Endothelial cell of umbilical vein (primary cell): Measurements from ENCODE around the gene PHLDB2. TPM values are rescaled to one million over a fixed set of nuclear protein-coding genes. Genes with fewer than 3 reads are reported as not detected.

ENCODE experiments used
- BruUV-seq: library from RNA; stranded (reverse); fragments of 400-500 nt; replicated peaks from 2 replicates; lab custom pipeline; 2021; lab: Mats Ljungman, UMichigan
- CTCF ChIA-PET: fragments of 300-600, 350-600 bp; sonication (Branson Sonifier 250); formaldehyde crosslinking; loops from one replicate; lab custom pipeline; 2021; ENCODE audit warnings: antibody characterized with exemption, inconsistent platforms; lab: Charles Lee
- POLR2A ChIA-PET: fragments of 300-600, 350-600 bp; sonication (Branson Sonifier 250); formaldehyde crosslinking; loops from one replicate; lab custom pipeline; 2021; ENCODE audit warnings: antibody characterized with exemption, inconsistent platforms; lab: Charles Lee
- DNase-seq: peaks from one replicate; pipeline ENCODE4 v3.0.0-alpha.2; 2011; ENCODE audit warnings: low read depth, low spot score
- FAIRE-seq: peaks from 2 replicates; lab custom pipeline; 2011; peaks lifted over from hg19 to GRCh38; lab: Jason Lieb, UNC
- H2AFZ ChIP-seq: 2 replicates; pipeline ENCODE4 v1.6.0; 2012; ENCODE audit warnings: low read depth, low read length, control low read depth, inconsistent platforms
- H3K27ac ChIP-seq: 2 replicates; pipeline ENCODE4 v1.5.1; 2011; ENCODE audit warnings: low read depth, mild to moderate bottlenecking, control low read depth, low read length, moderate library complexity; ENCODE audit not compliant: insufficient read depth
- H3K27me3 ChIP-seq, 2 experiments: 2 replicates each; pipeline versions ENCODE4 v1.6.0 to v1.6.1; 2011; ENCODE audit warnings: low read length in 2 of 2, mixed read lengths in 1 of 2; ENCODE audit not compliant: control insufficient read depth in 2 of 2, insufficient read depth in 2 of 2
- H3K36me3 ChIP-seq, 2 experiments: 2 replicates in 1 of 2; 3 replicates in 1 of 2; pipeline ENCODE4 v1.5.1; 2011; ENCODE audit warnings: low read length in 2 of 2, mild to moderate bottlenecking in 1 of 2, moderate library complexity in 1 of 2; ENCODE audit not compliant: control insufficient read depth in 2 of 2, insufficient read depth in 2 of 2; ENCODE audit errors: extremely low read depth in 1 of 2
- H3K4me1 ChIP-seq: 3 replicates; pipeline ENCODE4 v1.5.1; 2011; ENCODE audit warnings: mild to moderate bottlenecking, low read length; ENCODE audit not compliant: control insufficient read depth, insufficient read depth; ENCODE audit errors: extremely low read depth
- H3K4me2 ChIP-seq: 2 replicates; pipeline ENCODE4 v1.6.1; 2011; ENCODE audit warnings: low read length, control low read depth, mixed read lengths; ENCODE audit not compliant: insufficient read depth
- H3K4me3 ChIP-seq, 3 experiments: fragments of 200-600 bp in 1 of 3; sonication (generic), shearing (Covaris generic) in 1 of 3; replicated peaks in 1 of 3; 2 replicates each; pipeline ENCODE4 v1.5.1; 2011 to 2016; ENCODE audit warnings: control low read depth in 3 of 3, low read length in 3 of 3, mild to moderate bottlenecking in 2 of 3, inconsistent platforms in 1 of 3, low read depth in 1 of 3, moderate library complexity in 1 of 3; ENCODE audit not compliant: insufficient read depth in 1 of 3
- H3K79me2 ChIP-seq: 2 replicates; pipeline ENCODE4 v1.6.0; 2012; ENCODE audit warnings: low read length, inconsistent platforms; ENCODE audit not compliant: control insufficient read depth, insufficient read depth
- H3K9ac ChIP-seq: replicated peaks from 2 replicates; pipeline ENCODE3; 2011; ENCODE audit warnings: low read length, control low read depth; ENCODE audit not compliant: insufficient read depth; ENCODE audit errors: extremely low read depth
- H3K9me1 ChIP-seq: replicated peaks from 3 replicates; pipeline ENCODE4 v1.6.0; 2011; ENCODE audit warnings: mild to moderate bottlenecking, low read length; ENCODE audit not compliant: control insufficient read depth, insufficient read depth; ENCODE audit errors: extremely low read depth
- H3K9me3 ChIP-seq: replicated peaks from 2 replicates; pipeline ENCODE4 v1.5.1; 2012; ENCODE audit warnings: low read length, inconsistent platforms; ENCODE audit not compliant: control insufficient read depth, insufficient read depth
- H4K20me1 ChIP-seq: replicated peaks from 2 replicates; pipeline ENCODE3; 2011; ENCODE audit warnings: mild to moderate bottlenecking, low read length; ENCODE audit not compliant: control insufficient read depth, insufficient read depth; ENCODE audit errors: extremely low read depth
- CTCF ChIP-seq, 2 donors: IDR thresholded peaks; 1 replicate in 1 of 2; 2 replicates in 1 of 2; pipeline ENCODE4 v1.5.1; 2011; ENCODE audit warnings: low read length in 2 of 2, mild to moderate bottlenecking in 2 of 2, moderate library complexity in 2 of 2, control low read depth in 1 of 2, inconsistent platforms in 1 of 2, low read depth in 1 of 2; ENCODE audit not compliant: insufficient read depth in 1 of 2; ENCODE audit errors: extremely low read depth in 1 of 2
- EZH2 ChIP-seq: IDR thresholded peaks from 2 replicates; pipeline ENCODE4 v1.6.1; 2012; ENCODE audit warnings: borderline replicate concordance, low read depth, mild to moderate bottlenecking, moderate library complexity, low read length, inconsistent platforms; ENCODE audit not compliant: severe bottlenecking
- FOS ChIP-seq: IDR thresholded peaks from 2 replicates; pipeline ENCODE4 v1.6.1; 2011; ENCODE audit warnings: mild to moderate bottlenecking, low read length, moderate library complexity, borderline replicate concordance; ENCODE audit not compliant: insufficient read depth
- GATA2 ChIP-seq: IDR thresholded peaks from 2 replicates; pipeline ENCODE4 v1.7.0; 2011; ENCODE audit warnings: low read depth, mild to moderate bottlenecking, moderate library complexity, mixed read lengths, low read length; ENCODE audit not compliant: insufficient read length, insufficient read depth
- JUN ChIP-seq: IDR thresholded peaks from 2 replicates; pipeline ENCODE4 v1.6.1; 2011; ENCODE audit warnings: borderline replicate concordance, low read depth; ENCODE audit not compliant: insufficient read length, insufficient read depth
- MYC ChIP-seq: IDR thresholded peaks from one replicate; pipeline ENCODE4 v1.6.1; 2011; ENCODE audit warnings: mild to moderate bottlenecking, low read depth, low read length
- POLR2A ChIP-seq: IDR thresholded peaks from 2 replicates; pipeline ENCODE4 v1.6.1; 2012; ENCODE audit warnings: low read depth, mild to moderate bottlenecking, control low read depth, low read length
- POLR2AphosphoS5 ChIP-seq: IDR thresholded peaks from 2 replicates; pipeline ENCODE4 v1.6.1; 2012; ENCODE audit warnings: low read depth, mild to moderate bottlenecking, control low read depth, low read length, moderate library complexity; ENCODE audit not compliant: insufficient read depth
- dilution Hi-C: fragments of 300-500 bp; cut with MboI; formaldehyde crosslinking; loops from one replicate; pipeline ENCODE4 v1.15.0; 2019; ENCODE audit warnings: low sequenced_read_pairs; ENCODE audit not compliant: extremely low pct_ligation_motif_present
- intact Hi-C: fragments of 100-400 bp; cut with micrococcal nuclease; formaldehyde crosslinking; loops from one replicate; pipeline ENCODE4 v1.10.0; 2022
- polyA plus RNA-seq, 4 experiments: library from polyadenylated mRNA; depleted of rRNA in 3 of 4; stranded (reverse) in 3 of 4; unstranded in 1 of 4; fragments of >200 nt; gene quantifications; 2 replicates each; pipeline versions ENCODE4 v1.2.1 to v1.2.3, GENCODE V29; 2011 to 2012; ENCODE audit warnings: missing spikeins in 1 of 4
- total RNA-seq: library from RNA; stranded (reverse); gene quantifications from 2 replicates; pipeline ENCODE4 v1.2.3, GENCODE V29; 2021
- TF ChIP-seq, protein P1 (sequence below): IDR thresholded peaks from 2 replicates; pipeline ENCODE4 v1.6.1; 2011; ENCODE audit not compliant: insufficient read depth, insufficient read length

The PHLDB2 gene
- total and polyA plus RNA-seq, 2 donors (not counting 3 experiments of a cell fraction or from before 2014, with no cell fraction given): 22.4 to 104 TPM

DNA sequence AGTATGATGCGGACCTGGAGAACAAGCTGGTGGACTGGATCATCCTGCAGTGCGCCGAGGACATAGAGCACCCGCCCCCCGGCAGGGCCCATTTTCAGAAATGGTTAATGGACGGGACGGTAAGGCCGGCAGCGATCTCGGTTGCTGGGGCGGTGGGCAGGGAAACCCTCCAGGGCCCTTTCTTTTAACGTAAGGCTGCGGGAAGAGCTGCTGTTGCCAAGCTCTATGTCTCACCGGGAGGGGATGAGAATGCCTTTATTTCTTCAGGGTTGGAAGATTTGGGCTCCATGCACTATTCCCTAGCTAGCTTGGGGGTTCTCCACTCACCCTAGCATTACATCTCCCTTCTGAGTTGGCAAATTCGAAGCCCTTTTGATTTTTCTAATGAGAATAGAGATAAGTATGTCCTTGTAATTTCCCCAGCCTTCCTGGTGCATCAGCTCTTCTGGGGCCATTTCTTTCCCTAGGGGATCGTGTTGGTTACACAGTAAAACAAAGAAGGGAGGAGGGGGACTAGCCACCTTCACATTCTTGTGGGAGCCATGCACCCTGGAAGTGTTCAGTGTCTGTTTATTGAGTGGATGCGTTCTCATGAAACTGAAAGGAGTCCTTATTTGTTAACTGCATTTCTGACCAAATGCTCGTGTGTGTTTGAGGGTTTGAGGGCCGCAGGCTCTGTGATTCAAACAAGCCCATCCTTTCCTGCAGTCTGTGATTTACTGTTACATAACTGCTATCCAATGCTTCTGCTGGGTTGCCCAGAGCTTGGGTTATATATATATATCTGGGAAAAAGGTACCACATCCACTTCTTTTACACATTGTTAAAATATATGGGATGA is 140.6 kb downstream of the PHLDB2 start:
- no peak overlapping the region for H3K9ac ChIP-seq
- FAIRE-seq: peak; percentile 28
- H3K4me1 ChIP-seq: peaks cover 10% of the 10 kb centered on the region
- no peaks in the 10 kb centered on the region for H3K27me3 ChIP-seq
- dilution Hi-C loops (no loop called here), intact Hi-C loops (no loop called here)
- H3K9me1 ChIP-seq: no peaks in the 10 kb centered on the region
- BruUV-seq: no TSS peak
- peak overlapping the region; percentile 87 for H3K4me2 ChIP-seq
- H3K9me3 ChIP-seq: no peaks in the 10 kb centered on the region
- TF ChIP-seq FOS: no peak
- no peak for TF ChIP-seq EZH2
- no peak for TF ChIP-seq CTCF (IDR thresholded peaks at IDR 0.05; ENCODE audit: extremely low read depth in 1 of 2, insufficient read depth in 1 of 2, low read depth in 1 of 2, low read length in 2 of 2)
- TF ChIP-seq, protein P1, sequence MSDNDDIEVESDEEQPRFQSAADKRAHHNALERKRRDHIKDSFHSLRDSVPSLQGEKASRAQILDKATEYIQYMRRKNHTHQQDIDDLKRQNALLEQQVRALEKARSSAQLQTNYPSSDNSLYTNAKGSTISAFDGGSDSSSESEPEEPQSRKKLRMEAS: no peak
- no peak for TF ChIP-seq GATA2
- TF ChIP-seq POLR2A: no peak
- no peak for TF ChIP-seq JUN
- no peak for TF ChIP-seq POLR2AphosphoS5
- TF ChIP-seq MYC: no peak
- H3K36me3 ChIP-seq: no peaks in the 10 kb centered on the region
- H2AFZ ChIP-seq: peak overlapping the region; percentile 98
- H3K4me3 ChIP-seq: peak overlapping the region in 1 of 3 experiments; percentile 11
- ChIA-PET POLR2A (no interaction called here), CTCF (interaction anchor here (1.1 to 14.6 kb wide), 6 partner anchors 9 to 112 kb away, joined by 4 to 291 read pairs (median 8); partner anchors contain the start of gene ABHD10)
- H3K79me2 ChIP-seq: no peaks in the 10 kb centered on the region
- H3K27ac ChIP-seq: no peak overlapping the region
- no peaks in the 10 kb centered on the region for H4K20me1 ChIP-seq
- no peak for DNase-seq
